Nephron progenitor cell (in vitro differentiated cells): Measurements from ENCODE around the gene DDX24.

Source experiments
- DNase-seq: peaks from one replicate; pipeline ENCODE4 v3.0.0; 2021
- H3K27ac Mint-ChIP-seq: 2 replicates; pipeline ENCODE4 v1.8.0; 2021; ENCODE audit warnings: mild to moderate bottlenecking, moderate library complexity, mixed read lengths
- H3K27me3 Mint-ChIP-seq: 2 replicates; pipeline ENCODE4 v1.8.0; 2021; ENCODE audit warnings: mild to moderate bottlenecking, low read depth, mixed read lengths; ENCODE audit not compliant: poor library complexity
- H3K36me3 Mint-ChIP-seq: 2 replicates; pipeline ENCODE4 v1.8.0; 2021; ENCODE audit warnings: low read depth, mixed read lengths
- H3K4me1 Mint-ChIP-seq: 2 replicates; pipeline ENCODE4 v1.8.0; 2021; ENCODE audit warnings: mixed read lengths
- H3K4me3 Mint-ChIP-seq: 2 replicates; pipeline ENCODE4 v1.8.0; 2021; ENCODE audit warnings: mild to moderate bottlenecking, moderate library complexity, mixed read lengths
- H3K9me3 Mint-ChIP-seq: 2 replicates; pipeline ENCODE4 v1.8.0; 2021; ENCODE audit warnings: mild to moderate bottlenecking, moderate library complexity, mixed read lengths
- CTCF ChIP-seq: fragments of 200-600 bp; sonication (generic); IDR thresholded peaks from 2 replicates; pipeline ENCODE4 v1.5.0; 2021; ENCODE audit warnings: antibody characterized with exemption

The DDX24 gene

GRCh38 chr14:93998871-93999403, 82.1 kb downstream of the DDX24 start:
- Mint-ChIP-seq H3K27me3 (peaks cover 46% of the 10 kb centered on the region), H3K4me1 (peaks cover 19% of the 10 kb centered on the region), H3K4me3 (no peak overlapping the region), H3K9me3 (no peaks in the 10 kb centered on the region), H3K27ac (no peak overlapping the region), H3K36me3 (no peaks in the 10 kb centered on the region)
- no peak for DNase-seq
- TF ChIP-seq CTCF = no peak
